ENCODE data around the gene SERGEF.

The SERGEF gene

GRCh38 chr11:18012906-18013781, at the start of gene SERGEF:
Gene SERGEF (minus strand): TSS chr11:18013047. CDS start chr11:18013010, 37 bp downstream.
- DNase-seq: peak; percentile 94

GRCh38 chr11:18061351-18061750, 48.5 kb upstream of the SERGEF start:
- no peak for DNase-seq

- DNase-seq: no peak
Observed at GRCh38 chr11:18056561-18057181, 43.8 kb upstream of the SERGEF start.

GRCh38 chr11:18054511-18055103, 41.8 kb upstream of the SERGEF start:
- no peak for DNase-seq

DNA sequence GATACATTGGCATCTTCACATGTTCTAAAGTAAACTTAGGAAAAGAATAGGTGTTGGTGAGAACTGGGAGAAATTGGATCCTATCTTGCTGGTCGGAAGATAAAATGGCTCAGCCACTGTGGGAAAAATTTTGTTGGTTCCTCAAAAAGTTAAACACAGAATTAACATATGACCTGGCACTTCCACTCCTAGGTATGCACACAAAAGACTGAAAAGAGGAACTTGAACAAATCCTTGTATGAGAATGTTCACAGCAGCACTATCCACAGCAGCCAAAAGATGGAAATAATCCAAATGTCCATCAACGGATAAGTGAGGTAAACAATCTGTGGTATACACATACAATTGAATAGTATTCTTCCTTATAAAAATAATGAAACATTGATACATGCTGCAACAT, 38.0 kb upstream of the SERGEF start:
- no peak for DNase-seq

DNA sequence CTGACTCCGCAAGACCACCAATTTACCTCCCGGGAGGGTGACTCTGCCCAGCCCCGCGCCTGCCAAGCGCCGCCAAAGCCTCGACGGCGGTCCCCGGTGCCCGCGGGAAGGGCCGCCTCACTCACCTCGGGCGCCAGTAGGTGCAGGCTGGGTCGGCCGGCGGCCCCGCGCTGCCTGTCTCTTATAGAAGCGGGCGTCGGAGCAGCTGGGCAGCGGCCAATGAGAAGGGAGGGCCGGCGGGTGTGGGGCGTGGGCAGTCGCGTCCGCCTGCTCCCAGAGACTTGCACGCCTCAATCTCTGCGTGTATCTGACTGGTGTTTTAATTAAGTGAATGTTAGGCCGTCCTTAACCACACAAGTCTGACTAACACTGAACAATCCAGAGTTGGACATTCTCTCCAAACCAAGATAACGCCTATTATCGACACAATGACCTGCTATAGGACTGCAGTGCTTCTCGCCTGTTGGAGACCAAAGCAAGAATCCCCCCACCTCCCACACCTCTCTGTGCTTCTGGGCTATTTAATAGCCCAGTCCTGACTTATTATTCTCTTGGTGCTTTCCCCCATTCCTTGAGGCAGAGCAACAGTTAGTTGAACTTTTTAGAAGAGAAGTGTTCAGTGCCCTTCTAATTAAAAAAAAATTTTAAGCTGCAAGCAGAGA, 33.4 kb upstream of the SERGEF start, which contains the start of gene TPH1:
TSS of gene TPH1 (minus strand) at position 154 of the 662 bp plus-strand sequence. CDS start 5,507 bp downstream, outside the sequence.
- no peak for DNase-seq

DNA sequence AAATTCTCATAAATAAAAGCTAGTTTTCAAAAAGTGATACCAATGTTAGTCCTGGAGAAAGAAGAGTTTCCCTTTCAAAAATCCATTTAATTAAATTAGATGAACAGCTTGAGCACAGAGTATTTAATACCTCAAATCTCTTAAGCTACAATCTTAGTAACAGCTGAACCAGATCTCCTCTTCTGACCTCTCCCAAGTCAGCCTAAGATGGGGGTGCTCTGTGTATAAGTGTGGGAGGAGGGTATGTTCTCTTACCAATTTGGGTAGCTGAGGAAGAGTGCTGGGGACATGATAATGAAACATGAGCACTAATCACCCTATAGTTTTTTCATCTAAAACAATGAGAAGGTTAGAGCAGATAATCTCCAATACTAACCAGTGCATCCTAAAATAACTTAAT, 23.6 kb upstream of the SERGEF start:
- DNase-seq: no peak

- no peak for DNase-seq
Observed at GRCh38 chr11:18027475-18027874, 14.6 kb upstream of the SERGEF start.

GRCh38 chr11:18022419-18022818, 9.6 kb upstream of the SERGEF start:
- no peak for DNase-seq

DNA sequence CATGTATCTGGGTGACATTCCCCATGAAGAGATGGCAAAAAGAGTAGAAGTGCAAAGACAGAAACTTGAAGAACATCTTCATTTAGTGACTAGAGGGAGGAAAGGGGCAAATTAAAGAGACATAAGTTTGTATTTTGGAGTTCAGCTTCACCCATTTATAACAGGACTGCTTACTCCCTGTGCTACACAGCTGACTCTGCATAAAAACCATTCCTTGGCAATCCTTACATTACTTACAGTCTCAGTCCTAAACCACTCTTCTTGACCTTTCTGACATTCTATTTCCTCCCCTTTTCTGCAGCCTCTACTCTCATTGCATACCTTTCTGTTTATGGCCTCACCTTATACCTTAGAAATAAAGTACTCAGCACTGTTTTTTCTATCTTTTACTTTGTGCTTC, 6.8 kb upstream of the SERGEF start:
- DNase-seq: no peak

DNA sequence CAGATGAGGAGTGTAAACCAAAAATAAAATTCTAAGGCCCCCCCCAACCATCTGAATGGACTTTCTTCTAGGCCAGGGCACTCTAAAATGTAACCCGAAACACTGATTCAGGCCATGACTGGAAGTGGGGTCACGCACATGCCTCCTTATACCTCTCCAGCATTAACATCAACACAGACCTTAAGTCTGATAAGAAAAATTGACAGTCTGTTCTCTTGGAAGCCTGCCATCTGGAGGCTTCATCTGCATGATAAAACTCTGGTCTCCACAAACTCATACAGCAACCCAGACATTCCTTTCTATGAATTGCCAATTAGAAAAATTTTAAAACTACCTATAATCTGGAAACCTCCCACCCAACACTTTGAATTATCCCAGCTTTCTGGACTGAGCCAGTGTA, 3.9 kb upstream of the SERGEF start:
- no peak for DNase-seq

- no peak for DNase-seq
Observed at GRCh38 chr11:18014876-18015275, 2.0 kb upstream of the SERGEF start.

DNA sequence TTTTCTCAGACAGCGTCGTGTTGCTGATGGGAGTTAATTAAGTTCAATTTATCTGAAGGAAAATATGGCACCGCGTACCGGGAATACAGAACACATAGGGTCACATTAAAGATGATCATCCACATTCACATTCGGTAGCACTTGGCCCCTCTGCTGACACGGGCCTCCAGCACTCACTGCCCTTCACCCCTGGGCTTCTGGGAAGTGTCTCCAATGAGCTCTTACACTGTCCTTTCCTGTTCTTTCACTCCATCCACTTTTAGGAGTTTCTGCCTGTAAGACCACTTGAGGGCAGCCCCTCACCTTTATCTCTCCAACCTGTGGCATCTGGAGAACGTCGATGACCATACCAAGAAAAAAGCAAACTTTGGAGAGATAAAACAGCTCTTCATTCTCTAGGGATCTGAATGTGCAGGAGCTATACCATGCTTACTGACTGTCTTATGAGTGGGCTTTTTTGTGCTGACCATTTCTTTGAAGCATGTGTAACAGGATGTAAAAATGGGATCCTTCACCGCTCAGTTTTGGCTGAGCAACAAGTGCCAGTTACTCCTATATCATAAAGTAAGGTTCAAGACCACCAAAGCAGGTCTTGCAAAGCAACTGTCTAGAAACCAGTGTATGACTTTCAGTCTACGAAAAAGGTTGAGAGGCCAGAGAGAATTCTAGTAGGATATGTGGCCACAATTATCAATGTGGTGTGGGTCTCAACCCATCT, 1.1 kb upstream of the SERGEF start:
- no peak for DNase-seq

DNA sequence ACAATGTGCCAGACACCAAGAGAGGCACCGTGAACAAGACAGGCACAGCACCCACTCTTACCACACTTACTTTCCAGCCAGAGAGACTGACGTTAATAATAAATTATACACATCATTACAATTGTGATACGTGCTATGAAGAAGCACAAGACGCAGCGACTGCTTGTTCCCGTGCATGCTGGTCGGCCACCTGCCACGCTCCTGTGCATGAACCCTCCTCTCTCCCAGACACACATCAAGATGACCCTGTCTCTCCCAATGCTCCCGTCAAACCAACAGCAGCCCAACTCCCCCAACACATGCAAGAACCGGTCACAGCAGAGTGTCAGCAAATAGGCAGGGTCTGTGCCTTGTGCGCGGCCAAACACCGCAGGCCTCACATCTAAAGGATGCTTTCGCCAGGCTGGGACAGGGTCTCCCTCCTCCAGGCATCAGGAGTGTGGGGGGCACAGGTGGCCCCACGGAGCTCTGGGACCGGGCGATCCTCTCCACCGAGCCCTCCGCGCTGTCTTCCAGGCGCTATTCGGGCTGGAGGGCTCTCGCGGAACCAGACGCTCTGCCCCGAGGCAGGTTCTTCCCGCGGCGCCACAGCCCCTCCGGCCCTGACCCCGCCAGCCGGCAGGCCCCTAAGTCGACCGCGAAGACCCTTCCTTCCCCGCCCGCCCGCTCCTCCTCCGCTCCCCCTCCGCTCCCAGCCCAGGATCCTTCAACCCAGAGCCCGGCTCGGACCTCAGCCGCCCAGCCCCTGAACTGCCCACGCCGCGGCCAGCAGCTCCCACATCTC, 533 bp downstream of the SERGEF start:
- DNase-seq: no peak

GRCh38 chr11:18011633-18012032, 1.2 kb downstream of the SERGEF start:
- DNase-seq: no peak

GRCh38 chr11:18010977-18011586, 1.8 kb downstream of the SERGEF start:
- DNase-seq: no peak

GRCh38 chr11:18010121-18010670, 2.7 kb downstream of the SERGEF start:
- DNase-seq: peak; percentile 34

DNA sequence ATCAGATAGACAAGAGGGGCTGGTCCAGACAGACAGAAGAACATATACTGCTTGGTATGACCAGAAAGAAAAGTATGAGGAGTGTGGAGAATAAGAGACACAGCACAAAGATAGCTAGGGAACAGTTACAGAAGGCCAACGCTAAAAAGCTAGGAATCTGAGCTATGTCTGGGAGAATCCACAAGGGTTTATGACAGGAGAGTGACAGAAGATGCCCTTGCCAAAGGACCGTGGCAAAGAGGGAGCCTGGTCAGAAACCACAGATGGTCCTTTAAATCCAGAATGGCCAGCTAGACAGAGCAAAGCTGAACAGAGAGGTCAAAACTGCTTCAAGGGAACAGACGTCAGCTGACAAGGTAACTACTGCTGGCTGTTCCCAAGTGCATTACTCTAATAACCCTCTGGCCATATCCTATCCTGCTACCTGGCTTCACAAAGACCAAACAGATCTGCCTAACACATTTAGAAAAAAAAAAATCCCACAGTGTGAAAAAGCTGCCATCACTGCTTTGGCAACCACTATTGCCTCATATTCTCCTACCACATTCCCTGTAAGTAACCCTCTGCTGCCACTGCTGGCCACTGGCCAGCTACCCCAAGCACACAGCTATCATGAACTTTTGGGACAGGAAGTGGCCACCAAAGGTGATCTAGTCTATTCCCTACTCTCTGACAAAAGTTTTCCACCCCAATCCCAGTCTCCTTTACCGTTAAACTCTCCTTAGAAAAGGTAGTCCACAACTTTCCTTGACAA, 7.3 kb downstream of the SERGEF start:
- no peak for DNase-seq

GRCh38 chr11:18001191-18001590, 11.7 kb downstream of the SERGEF start:
- no peak for DNase-seq

- DNase-seq: no peak
Observed at GRCh38 chr11:18000760-18001159, 12.1 kb downstream of the SERGEF start.

All from CD4-positive, alpha-beta T cell treated with Interleukin-4 for 4 hours (primary cell).